ENCODE data around the gene SMURF1. TPM values are rescaled to one million over a fixed set of nuclear protein-coding genes. Genes with fewer than 3 reads are reported as not detected.

SMURF1 gene
- total and polyA plus RNA-seq, 2 experiments from 2014 or later = 12.4 to 21.7 TPM

DNA sequence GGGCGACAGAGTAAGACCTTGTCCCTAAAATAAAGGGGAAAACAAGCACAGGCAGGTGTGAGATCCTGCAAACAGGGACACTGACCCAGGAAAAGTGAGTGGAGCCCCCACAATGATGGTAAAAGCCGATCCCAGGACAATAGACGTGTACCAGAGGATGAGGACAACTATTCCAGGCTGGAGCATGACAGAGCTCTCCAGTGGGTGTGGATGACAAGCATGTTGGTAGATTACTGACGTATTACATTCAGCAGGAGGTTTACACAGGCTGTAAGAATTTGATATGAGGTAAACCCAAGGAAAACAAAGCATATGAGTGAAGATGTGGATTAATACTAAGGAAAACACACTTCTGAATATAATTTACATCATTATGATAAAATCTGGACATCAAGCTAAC is 27.8 kb upstream of the SMURF1 start:
- no peak for DNase-seq (ENCODE audit: low spot score)
- no peak overlapping the region for H2AFZ ChIP-seq
- no peaks in the 10 kb centered on the region for H3K79me2 ChIP-seq
- no peaks in the 10 kb centered on the region for H4K20me1 ChIP-seq (ENCODE audit: insufficient read depth, poor library complexity, severe bottlenecking)
- no peaks in the 10 kb centered on the region for H3K4me1 ChIP-seq (ENCODE audit: insufficient read depth)
- no peak for TF ChIP-seq EZH2 (IDR thresholded peaks at IDR 0.05; ENCODE audit: borderline replicate concordance)
- TF ChIP-seq, protein P1, sequence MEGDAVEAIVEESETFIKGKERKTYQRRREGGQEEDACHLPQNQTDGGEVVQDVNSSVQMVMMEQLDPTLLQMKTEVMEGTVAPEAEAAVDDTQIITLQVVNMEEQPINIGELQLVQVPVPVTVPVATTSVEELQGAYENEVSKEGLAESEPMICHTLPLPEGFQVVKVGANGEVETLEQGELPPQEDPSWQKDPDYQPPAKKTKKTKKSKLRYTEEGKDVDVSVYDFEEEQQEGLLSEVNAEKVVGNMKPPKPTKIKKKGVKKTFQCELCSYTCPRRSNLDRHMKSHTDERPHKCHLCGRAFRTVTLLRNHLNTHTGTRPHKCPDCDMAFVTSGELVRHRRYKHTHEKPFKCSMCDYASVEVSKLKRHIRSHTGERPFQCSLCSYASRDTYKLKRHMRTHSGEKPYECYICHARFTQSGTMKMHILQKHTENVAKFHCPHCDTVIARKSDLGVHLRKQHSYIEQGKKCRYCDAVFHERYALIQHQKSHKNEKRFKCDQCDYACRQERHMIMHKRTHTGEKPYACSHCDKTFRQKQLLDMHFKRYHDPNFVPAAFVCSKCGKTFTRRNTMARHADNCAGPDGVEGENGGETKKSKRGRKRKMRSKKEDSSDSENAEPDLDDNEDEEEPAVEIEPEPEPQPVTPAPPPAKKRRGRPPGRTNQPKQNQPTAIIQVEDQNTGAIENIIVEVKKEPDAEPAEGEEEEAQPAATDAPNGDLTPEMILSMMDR (IDR thresholded peaks at IDR 0.05; ENCODE audit: poor library complexity) = no peak
- TF ChIP-seq EZH2phosphoT487 (IDR thresholded peaks at IDR 0.05; ENCODE audit: low read depth, severe bottlenecking, unreplicated experiment) = no peak
- H3K9me3 ChIP-seq (ENCODE audit: low read depth) = no peaks in the 10 kb centered on the region
- no peaks in the 10 kb centered on the region for H3K36me3 ChIP-seq (replicated peaks; ENCODE audit: insufficient read depth, low read depth)
- H3K27me3 ChIP-seq = no peaks in the 10 kb centered on the region
- H3K9me2 ChIP-seq (replicated peaks; ENCODE audit: insufficient read depth) = no peaks in the 10 kb centered on the region
- 81% methylated on average over 4 of the region's 4 CpGs for WGBS (ENCODE audit: low lambda C conversion rate, missing lambda C conversion rate)
- no peak overlapping the region for H3K27ac ChIP-seq
- no peak overlapping the region for H3K4me3 ChIP-seq
- H3K4me2 ChIP-seq = no peak overlapping the region

DNA sequence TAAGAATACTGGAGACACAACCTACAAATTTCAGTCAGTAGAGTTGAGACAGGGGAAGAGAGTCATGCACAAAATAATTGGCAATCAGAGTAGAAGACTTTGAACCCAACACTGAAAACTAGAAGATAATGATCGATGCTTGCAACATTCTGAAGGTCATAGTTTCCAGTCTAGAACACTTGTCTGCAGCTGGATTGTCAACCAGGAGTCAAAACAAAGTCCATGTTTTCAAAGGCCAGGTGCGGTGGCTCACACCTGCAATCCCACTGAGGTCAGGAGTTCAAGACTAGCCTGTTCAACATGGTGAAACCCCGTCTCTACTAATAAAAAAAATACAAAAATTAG is 26.8 kb upstream of the SMURF1 start:
- H3K4me1 ChIP-seq (ENCODE audit: insufficient read depth) = no peaks in the 10 kb centered on the region
- WGBS (ENCODE audit: low lambda C conversion rate, missing lambda C conversion rate) = 58% methylated on average over 3 of the region's 3 CpGs
- no peak overlapping the region for H2AFZ ChIP-seq
- no peak overlapping the region for H3K4me2 ChIP-seq
- H3K79me2 ChIP-seq = no peaks in the 10 kb centered on the region
- no peaks in the 10 kb centered on the region for H3K9me2 ChIP-seq (replicated peaks; ENCODE audit: insufficient read depth)
- no peaks in the 10 kb centered on the region for H3K36me3 ChIP-seq (replicated peaks; ENCODE audit: insufficient read depth, low read depth)
- no peak overlapping the region for H3K4me3 ChIP-seq
- TF ChIP-seq EZH2 (IDR thresholded peaks at IDR 0.05; ENCODE audit: borderline replicate concordance) (no peak), EZH2phosphoT487 (IDR thresholded peaks at IDR 0.05; ENCODE audit: low read depth, severe bottlenecking, unreplicated experiment) (no peak)
- TF ChIP-seq, protein P1 (IDR thresholded peaks at IDR 0.05; ENCODE audit: poor library complexity) = no peak
- no peaks in the 10 kb centered on the region for H3K9me3 ChIP-seq (ENCODE audit: low read depth)
- no peaks in the 10 kb centered on the region for H3K27me3 ChIP-seq
- DNase-seq (ENCODE audit: low spot score) = peak; percentile 27
- H3K27ac ChIP-seq = peak overlapping the region; percentile 61
- no peaks in the 10 kb centered on the region for H4K20me1 ChIP-seq (ENCODE audit: insufficient read depth, poor library complexity, severe bottlenecking)

DNA sequence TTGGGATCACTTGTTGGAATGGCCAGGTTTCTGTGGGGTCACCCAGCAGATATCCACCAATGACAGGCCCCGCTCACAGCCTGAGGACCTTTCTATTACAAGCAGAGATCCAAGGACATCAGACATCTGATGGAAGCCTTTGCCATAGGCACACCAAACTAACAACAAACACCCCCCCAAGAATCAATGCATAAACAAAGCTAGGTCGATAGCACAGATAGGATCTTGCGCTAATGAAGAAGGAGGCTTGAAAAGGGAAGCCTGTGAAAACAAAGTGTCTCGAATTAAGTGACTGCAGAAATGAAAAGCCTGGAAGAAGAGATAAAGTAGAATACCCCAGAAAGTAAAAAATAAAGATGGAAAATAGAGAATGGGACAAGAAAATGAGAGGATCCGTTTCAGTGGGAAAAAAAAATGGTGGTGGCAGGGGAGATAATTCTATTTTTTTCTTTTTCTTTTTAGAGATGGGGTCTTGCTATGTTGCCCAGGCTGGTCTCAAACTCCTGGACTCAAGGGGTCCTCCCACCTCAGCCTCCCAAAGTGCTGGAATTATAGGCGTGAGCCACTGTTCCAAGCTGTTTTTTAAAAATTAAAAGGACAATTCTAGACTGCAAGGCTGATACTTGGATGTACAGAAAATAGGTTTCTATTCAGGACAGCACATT is 26.3 kb upstream of the SMURF1 start:
- Histone ChIP-seq H3K27ac (no peak overlapping the region), H3K4me3 (no peak overlapping the region), H3K4me1 (ENCODE audit: insufficient read depth) (no peaks in the 10 kb centered on the region), H2AFZ (no peak overlapping the region), H3K4me2 (no peak overlapping the region), H3K9me2 (replicated peaks; ENCODE audit: insufficient read depth) (no peaks in the 10 kb centered on the region), H3K79me2 (no peaks in the 10 kb centered on the region), H3K9me3 (ENCODE audit: low read depth) (no peaks in the 10 kb centered on the region), H4K20me1 (ENCODE audit: insufficient read depth, poor library complexity, severe bottlenecking) (no peaks in the 10 kb centered on the region), H3K27me3 (no peaks in the 10 kb centered on the region), H3K36me3 (replicated peaks; ENCODE audit: insufficient read depth, low read depth) (no peaks in the 10 kb centered on the region)
- 80% methylated on average over 6 of the region's 6 CpGs for WGBS (ENCODE audit: low lambda C conversion rate, missing lambda C conversion rate)
- no peak for DNase-seq (ENCODE audit: low spot score)
- TF ChIP-seq EZH2phosphoT487 (IDR thresholded peaks at IDR 0.05; ENCODE audit: low read depth, severe bottlenecking, unreplicated experiment) (no peak), EZH2 (IDR thresholded peaks at IDR 0.05; ENCODE audit: borderline replicate concordance) (no peak)
- TF ChIP-seq, protein P1 (IDR thresholded peaks at IDR 0.05; ENCODE audit: poor library complexity) = no peak

Data from hepatocyte (in vitro differentiated cells).